Activated CD4-positive, alpha-beta T cell treated with anti-CD3 and anti-CD28 coated beads, Interleukin-2, Interleukin-6, amounts not matched to agents 100 ng/mL and 50 ng/mL, durations not matched to agents 16 hours and 8 hours (primary cell): ENCODE measurements around the gene RXRA.
A peak's percentile ranks its signal among the peaks of the same experiment; 100 is the strongest.

Experiments
- DNase-seq: peaks from one replicate; pipeline ENCODE4 v3.0.0-alpha.2; 2020

The RXRA gene

GRCh38 chr9:134437403-134438194 is 111.3 kb downstream of the RXRA start:
- DNase-seq, result no peak

- DNase-seq, result no peak
These were observed 112.0 kb downstream of the RXRA start for GRCh38 chr9:134438195-134438788.

GRCh38 chr9:134439368-134439784 is 113.1 kb downstream of the RXRA start:
- no peak for DNase-seq

GRCh38 chr9:134440636-134441226 is 114.5 kb downstream of the RXRA start:
- no peak for DNase-seq

- DNase-seq, result no peak
These were observed 115.2 kb downstream of the RXRA start for GRCh38 chr9:134441227-134442084.

- DNase-seq, result no peak
These were observed 115.8 kb downstream of the RXRA start for GRCh38 chr9:134442085-134442474.

- DNase-seq, result no peak
These were observed 116.4 kb downstream of the RXRA start for GRCh38 chr9:134442486-134443173.

- DNase-seq, result peak; percentile 92
These were observed 117.2 kb downstream of the RXRA start for GRCh38 chr9:134443174-134444037.

GRCh38 chr9:134444038-134444315 is 117.7 kb downstream of the RXRA start:
- no peak for DNase-seq

GRCh38 chr9:134445000-134445399 is 118.7 kb downstream of the RXRA start:
- DNase-seq, result no peak

GRCh38 chr9:134449180-134449916 is 123.1 kb downstream of the RXRA start:
- DNase-seq, result peak; percentile 79

GRCh38 chr9:134451700-134452458 is 125.6 kb downstream of the RXRA start:
- DNase-seq, result no peak

GRCh38 chr9:134452728-134453127 is 126.5 kb downstream of the RXRA start:
- DNase-seq, result no peak

GRCh38 chr9:134453776-134454475 is 127.7 kb downstream of the RXRA start:
- no peak for DNase-seq

GRCh38 chr9:134454476-134454857 is 128.2 kb downstream of the RXRA start:
- no peak for DNase-seq

GRCh38 chr9:134455021-134455471 is 128.8 kb downstream of the RXRA start:
- DNase-seq, result no peak

- no peak for DNase-seq
These were observed 129.3 kb downstream of the RXRA start for GRCh38 chr9:134455537-134455933.

GRCh38 chr9:134455934-134456755 is 129.9 kb downstream of the RXRA start:
- DNase-seq, result peak; percentile 53
